Measurements from ENCODE around the gene BRCA2.

DNA sequence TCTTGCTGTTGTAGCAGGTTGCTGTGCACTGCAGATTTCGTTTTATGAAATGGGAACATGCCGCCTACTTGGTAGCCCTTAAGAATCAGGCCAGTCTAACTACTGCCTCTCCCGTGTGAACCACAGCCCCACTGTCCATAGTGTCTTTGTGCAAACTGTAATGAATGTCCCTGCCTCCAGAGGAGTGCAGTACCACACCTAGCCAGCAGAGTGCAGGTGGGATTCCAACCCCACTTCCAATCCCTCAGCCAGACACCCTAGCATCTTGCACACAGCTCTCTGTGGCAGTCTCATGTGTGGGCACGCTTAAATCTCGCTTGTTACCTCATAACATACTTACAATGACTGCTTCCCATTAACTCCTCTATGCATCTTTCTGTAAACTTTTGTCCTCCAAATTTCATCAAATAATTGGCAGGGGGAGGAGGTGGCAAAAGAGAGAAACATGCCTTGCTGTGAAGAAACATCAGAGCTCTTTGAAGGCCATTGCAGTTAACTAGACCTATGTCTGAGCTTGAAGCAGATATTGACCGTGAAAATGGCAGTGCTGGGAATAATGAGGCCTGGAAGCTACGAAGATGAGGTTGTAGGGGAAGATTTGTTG lies 47.4 kb upstream of the BRCA2 start:
- TF ChIP-seq, protein P1, sequence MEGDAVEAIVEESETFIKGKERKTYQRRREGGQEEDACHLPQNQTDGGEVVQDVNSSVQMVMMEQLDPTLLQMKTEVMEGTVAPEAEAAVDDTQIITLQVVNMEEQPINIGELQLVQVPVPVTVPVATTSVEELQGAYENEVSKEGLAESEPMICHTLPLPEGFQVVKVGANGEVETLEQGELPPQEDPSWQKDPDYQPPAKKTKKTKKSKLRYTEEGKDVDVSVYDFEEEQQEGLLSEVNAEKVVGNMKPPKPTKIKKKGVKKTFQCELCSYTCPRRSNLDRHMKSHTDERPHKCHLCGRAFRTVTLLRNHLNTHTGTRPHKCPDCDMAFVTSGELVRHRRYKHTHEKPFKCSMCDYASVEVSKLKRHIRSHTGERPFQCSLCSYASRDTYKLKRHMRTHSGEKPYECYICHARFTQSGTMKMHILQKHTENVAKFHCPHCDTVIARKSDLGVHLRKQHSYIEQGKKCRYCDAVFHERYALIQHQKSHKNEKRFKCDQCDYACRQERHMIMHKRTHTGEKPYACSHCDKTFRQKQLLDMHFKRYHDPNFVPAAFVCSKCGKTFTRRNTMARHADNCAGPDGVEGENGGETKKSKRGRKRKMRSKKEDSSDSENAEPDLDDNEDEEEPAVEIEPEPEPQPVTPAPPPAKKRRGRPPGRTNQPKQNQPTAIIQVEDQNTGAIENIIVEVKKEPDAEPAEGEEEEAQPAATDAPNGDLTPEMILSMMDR (IDR thresholded peaks at IDR 0.05): no peak
- TF ChIP-seq POLR2A (IDR thresholded peaks at IDR 0.05) (no peak), POLR2AphosphoS5 (IDR thresholded peaks at IDR 0.05; ENCODE audit: insufficient read depth in 1 of 2, low read depth in 1 of 2) (no peak)

Data from vagina (tissue), 2 donors.